Retinal pigment epithelial cell (primary cell): ENCODE measurements around the gene DCDC2C.

Experiments used
- DNase-seq: peaks from one replicate; pipeline ENCODE4 v3.0.0-alpha.2; 2010; ENCODE audit warnings: low read depth
- H3K4me3 ChIP-seq: 2 replicates; pipeline ENCODE4 v1.5.1; 2011; ENCODE audit warnings: mild to moderate bottlenecking, low read length, control low read depth, moderate library complexity
- TF ChIP-seq, protein P1 (sequence below): conservative IDR thresholded peaks from 2 replicates; pipeline ENCODE4 v1.5.1; 2011; ENCODE audit warnings: low read depth, low read length, control low read depth, inconsistent platforms

The DCDC2C gene

DNA sequence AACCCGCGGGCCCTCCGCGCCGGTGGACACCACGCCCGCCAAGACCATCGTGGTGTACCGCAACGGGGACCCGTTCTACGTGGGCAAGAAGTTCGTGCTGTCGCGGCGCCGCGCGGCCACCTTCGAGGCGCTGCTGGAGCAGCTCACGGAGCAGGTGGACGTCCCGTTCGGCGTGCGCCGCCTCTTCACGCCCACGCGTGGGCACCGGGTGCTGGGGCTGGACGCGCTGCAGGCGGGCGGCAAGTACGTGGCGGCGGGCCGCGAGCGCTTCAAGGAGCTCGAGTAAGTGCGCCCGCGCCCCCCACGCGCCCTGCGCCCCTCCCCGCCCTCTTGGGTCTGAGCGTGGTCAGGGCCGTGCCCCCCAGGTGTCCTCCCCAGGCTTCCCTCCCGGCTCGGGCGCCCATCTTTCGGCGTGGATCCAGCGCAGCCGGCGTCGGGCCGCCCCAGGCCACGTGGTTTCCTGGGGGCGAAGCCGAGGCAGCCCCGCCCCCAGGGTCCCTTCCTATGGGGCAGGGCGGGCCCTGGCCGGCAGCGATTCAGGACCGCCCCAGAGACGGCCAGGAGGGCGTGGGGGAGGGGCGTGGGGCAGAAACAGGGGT, 481 bp downstream of the DCDC2C start:
- no peak for DNase-seq
- TF ChIP-seq, protein P1, sequence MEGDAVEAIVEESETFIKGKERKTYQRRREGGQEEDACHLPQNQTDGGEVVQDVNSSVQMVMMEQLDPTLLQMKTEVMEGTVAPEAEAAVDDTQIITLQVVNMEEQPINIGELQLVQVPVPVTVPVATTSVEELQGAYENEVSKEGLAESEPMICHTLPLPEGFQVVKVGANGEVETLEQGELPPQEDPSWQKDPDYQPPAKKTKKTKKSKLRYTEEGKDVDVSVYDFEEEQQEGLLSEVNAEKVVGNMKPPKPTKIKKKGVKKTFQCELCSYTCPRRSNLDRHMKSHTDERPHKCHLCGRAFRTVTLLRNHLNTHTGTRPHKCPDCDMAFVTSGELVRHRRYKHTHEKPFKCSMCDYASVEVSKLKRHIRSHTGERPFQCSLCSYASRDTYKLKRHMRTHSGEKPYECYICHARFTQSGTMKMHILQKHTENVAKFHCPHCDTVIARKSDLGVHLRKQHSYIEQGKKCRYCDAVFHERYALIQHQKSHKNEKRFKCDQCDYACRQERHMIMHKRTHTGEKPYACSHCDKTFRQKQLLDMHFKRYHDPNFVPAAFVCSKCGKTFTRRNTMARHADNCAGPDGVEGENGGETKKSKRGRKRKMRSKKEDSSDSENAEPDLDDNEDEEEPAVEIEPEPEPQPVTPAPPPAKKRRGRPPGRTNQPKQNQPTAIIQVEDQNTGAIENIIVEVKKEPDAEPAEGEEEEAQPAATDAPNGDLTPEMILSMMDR = no peak
- no peak overlapping the region for H3K4me3 ChIP-seq

GRCh38 chr2:3704692-3705091, 1.3 kb downstream of the DCDC2C start:
- H3K4me3 ChIP-seq = no peak overlapping the region
- DNase-seq = no peak
- TF ChIP-seq, protein P1 = no peak

- no peak for DNase-seq
- TF ChIP-seq, protein P1 = no peak
- H3K4me3 ChIP-seq = no peak overlapping the region
Observed at GRCh38 chr2:3705782-3706181, 2.4 kb downstream of the DCDC2C start.

- TF ChIP-seq, protein P1 = no peak
- no peak overlapping the region for H3K4me3 ChIP-seq
- DNase-seq = no peak
Observed at GRCh38 chr2:3706892-3707291, 3.5 kb downstream of the DCDC2C start.

DNA sequence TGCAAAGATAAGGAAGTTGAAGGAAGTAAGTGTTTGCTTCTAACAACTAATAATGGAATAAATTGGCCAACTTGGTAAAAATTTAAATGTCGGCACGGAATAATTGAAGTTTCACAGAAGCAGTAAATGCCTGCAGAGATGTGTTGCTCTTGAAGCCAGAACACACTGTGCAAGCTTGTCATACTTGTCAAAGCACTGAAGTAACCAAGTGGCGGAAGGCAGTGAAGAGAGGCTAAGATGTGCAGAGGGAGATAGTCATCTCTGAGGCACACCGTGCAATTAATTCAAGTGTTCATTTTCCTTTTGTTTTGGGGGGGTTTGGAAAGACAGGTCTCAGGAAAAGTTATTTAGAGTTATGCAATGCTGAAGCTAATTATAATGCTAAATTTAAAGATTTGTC, 5.2 kb downstream of the DCDC2C start:
- H3K4me3 ChIP-seq = no peak overlapping the region
- DNase-seq = no peak
- TF ChIP-seq, protein P1 = no peak

- H3K4me3 ChIP-seq = no peak overlapping the region
- DNase-seq = no peak
- TF ChIP-seq, protein P1 = no peak
Observed at GRCh38 chr2:3709225-3709624, 5.8 kb downstream of the DCDC2C start.

GRCh38 chr2:3712424-3712823, 9.0 kb downstream of the DCDC2C start:
- TF ChIP-seq, protein P1 = no peak
- no peak overlapping the region for H3K4me3 ChIP-seq
- DNase-seq = no peak
